Glomerular visceral epithelial cell (primary cell): ENCODE data around the gene GPR12.

Source experiments
- DNase-seq: peaks from one replicate; pipeline ENCODE4 v3.0.0-alpha.2; 2016; ENCODE audit errors: extremely low spot score

Gene GPR12, protein sequence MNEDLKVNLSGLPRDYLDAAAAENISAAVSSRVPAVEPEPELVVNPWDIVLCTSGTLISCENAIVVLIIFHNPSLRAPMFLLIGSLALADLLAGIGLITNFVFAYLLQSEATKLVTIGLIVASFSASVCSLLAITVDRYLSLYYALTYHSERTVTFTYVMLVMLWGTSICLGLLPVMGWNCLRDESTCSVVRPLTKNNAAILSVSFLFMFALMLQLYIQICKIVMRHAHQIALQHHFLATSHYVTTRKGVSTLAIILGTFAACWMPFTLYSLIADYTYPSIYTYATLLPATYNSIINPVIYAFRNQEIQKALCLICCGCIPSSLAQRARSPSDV

DNA sequence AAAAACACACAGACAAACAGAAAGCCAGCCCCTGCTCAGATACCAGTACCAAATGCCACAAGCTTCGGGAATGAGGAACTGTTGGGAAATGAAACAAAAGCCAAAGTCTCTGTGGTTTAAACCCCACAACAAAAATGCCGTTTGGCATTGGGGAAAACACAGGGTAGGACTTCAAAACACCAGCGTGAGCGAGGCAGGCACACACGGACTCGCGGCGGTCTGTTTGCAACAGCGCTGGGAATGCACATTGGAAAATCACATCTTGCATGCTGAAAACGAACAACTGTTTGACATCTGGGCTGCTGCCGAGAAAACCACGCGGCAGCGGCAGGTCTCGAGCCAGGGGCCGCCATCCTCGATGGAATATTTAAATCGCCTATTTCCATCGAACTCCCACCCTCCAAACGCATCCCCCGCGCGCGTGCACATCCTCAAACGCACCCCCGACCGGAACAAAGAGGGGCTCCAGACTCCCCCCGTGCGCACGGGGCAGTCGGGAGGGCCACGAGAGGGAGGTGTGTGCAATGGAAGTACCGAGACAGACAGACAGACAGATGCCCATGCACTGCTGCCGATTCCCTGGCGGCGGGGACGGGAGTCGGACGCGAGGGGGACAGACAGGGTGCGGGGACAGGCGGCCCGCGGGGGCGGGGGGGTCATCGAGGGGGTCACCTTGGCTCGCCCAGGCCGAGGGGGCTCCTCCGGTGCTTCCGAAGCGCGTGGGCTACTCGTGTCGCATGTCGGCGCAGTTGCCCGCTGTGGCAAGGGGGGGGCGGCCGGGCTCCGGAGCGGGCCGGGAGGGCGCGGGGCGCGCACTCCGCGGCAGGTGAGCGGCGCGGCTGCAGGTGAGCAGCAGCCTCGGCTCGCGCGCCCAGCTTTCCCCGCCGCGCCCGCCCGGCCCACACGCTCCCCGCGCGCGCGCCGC is at the start of gene GPR12:
Gene GPR12 (minus strand): TSS at position 880 of the 925 bp plus-strand sequence. CDS start 959 bp downstream, outside the sequence.
- DNase-seq = no peak

DNA sequence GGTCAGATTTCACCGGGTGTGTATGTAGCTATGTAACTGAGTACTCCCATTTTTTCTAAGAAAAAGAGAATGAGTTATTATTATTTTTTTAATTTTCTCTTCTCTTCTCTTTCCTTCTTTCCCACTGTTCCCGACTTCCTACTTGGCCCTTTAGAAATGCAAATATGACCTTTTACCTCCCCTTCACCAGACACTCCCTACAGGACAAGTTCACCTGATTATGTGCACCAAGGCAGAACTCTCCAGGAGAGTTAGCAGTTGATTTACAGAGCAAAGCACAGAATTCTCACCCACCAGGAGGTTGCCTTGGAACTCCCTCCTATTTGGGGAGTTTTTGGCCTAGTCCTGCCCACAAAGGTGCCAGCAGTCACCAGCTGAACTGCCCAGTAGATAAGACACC is 49.5 kb upstream of the GPR12 start:
- no peak for DNase-seq

DNA sequence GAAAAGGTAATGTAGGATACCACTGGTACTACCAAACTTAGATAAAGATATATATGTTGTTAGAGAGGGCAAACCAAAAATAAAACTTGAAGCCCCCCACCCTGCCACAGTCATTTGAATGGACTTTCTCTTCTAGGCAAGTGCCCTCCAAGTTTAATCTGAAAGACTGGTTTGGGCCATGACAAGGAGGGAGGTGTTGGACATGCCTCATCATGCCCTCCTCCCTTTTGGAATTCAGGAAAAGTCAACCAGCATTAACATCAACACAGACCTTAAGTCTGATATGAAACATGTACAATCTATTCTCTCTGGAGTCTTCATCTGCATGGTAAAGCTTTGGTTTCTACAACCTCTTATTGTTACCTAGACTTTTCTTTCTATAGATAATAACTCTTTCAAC is 46.3 kb upstream of the GPR12 start:
- no peak for DNase-seq

DNA sequence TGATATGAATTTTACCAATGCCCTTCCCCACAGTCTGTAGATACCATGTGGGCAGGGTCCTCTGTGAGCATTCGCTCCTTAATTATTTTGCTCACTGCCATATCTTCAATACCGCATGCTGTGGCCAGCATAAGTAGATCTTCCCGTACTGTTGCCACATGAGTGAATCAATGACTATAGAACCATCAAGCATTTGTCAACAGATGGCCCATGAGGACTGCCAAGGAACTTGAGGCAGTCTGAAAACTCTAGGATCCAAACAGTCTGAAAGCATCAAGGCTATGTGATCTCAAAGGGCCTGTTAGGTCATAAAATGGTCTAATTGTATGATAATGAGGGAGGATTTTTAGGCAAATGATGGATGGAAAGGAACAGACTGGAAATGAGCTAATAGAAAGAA is 27.4 kb upstream of the GPR12 start:
- no peak for DNase-seq

DNA sequence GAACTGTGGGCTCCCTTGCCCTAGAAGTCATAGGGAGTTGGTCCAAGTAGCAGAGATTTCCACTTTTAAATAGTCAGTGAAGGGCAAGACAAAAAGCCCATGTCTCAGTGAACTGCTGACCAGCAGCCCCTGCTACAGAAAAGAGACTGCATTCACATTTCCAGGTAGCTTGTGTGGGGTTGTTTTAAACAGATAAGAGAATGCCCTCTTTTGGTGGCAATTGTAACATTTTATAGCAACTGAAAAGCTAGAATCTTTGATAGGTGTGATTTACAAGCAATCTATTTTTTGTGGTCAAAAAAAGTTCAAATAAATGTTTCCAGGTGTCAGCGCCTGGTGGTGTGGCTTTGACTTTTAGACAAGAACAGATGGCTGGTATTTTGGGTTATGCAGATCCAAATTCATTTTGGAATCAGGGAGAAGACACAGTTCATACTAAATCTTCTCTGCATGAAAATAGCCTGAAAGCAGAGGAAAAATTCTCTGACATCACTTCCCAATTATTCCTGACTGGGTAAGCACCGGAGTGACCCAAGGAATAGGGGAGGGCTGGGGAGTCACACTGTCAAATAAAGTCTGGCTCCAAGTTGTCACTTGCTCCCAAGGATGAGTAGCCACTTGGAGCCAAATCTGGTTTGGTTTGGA is 26.2 kb upstream of the GPR12 start:
- no peak for DNase-seq

DNA sequence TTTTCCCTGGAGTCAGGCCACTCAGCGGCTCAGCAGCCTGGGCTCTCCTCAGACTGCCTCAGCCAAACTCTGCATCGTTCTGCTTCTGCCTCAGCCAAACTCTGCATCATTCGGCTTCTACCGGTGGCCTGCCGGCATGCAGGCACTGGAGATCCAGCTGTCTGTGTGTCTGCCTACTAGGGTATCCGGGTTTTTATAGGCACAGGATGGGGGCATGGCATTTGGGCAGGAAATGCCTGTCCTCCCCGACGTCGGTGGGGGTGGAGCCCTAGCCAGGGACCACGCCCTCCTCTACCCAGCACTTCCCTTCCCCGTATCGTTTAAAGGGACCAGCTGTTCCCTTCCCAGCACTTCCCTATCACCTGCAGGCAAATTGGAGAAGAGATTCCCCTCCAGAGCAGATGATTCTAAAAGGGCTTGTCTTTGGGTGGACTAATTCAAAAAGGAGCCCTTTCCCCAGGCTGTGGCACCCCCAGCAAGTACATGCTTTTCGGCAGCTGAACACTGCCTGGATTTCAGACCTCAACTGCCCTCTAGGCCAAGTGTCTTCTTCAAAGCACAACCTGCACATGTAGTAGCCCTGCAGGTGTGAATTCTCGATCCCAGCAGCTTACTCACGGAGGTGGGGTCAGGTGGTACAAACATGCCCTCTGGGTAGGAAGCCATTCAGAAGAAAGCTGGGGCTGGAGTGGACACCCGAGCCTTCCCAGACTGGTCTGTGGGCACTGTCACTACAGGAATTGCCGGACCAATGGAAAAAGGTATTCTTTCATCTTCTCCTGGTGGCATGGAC is 25.4 kb upstream of the GPR12 start:
- DNase-seq = no peak

DNA sequence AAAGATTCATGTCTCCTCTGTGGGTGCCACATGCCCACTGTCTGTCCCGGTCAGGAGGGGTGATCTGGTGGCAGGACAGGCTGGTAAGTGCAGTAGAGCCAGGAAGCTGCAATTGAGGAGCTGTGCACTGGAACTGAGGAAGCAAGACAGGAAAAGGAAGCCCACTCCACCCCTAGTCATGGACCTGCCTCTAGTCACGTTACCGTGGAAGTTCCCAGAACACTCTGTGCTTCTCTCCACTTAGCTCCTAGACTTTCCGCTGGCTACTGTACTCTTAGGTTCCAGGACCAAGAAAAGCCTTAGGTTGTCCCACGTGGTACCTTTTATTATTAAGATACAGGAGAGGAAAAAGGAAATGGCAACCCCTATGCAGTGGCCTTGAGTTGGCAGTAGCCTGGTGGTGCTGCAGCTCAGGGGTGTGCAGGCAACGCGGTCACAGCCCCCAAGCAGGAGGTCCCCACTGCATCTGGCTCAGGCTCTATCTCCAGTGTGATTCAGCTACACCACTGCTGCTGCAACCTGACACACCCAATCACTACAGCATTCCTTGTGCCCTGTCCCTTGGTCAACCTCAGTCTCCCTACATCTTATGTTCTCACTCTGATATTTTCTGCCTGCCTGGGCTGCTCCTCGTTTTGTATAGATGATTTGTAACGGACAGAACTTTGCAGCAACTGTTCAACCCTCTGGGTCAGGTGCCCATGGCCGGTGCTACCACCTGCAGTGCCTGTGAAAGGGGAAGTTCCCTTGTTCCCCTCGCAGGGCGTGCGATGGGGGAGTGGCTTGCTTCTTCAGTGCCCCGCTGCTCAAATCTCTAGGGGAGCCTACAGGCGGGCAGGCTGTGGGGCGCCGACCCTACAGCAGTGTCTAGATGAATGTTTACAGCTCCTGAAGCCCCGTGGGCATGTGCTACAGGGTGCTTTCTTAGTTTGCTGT is 24.4 kb upstream of the GPR12 start:
- DNase-seq = no peak

DNA sequence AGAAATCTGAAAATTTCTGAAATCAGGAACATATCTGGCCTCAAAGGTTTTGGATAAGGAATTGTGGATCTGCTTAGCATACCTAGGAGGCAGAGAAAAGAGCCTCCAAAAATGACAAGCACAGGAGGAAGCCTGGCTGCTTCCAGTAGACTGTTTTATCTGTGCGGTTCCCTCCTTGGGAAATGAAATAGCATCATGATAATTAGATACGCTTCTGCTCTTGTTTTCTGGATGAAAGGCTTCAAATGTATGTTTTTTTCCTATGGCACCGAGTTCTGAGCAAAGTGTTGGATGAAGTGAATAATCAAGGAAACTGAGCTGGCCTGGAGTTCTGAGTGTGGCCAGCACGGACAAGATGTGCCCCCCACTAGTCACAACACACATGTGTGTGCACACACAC is 19.8 kb upstream of the GPR12 start:
- no peak for DNase-seq

DNA sequence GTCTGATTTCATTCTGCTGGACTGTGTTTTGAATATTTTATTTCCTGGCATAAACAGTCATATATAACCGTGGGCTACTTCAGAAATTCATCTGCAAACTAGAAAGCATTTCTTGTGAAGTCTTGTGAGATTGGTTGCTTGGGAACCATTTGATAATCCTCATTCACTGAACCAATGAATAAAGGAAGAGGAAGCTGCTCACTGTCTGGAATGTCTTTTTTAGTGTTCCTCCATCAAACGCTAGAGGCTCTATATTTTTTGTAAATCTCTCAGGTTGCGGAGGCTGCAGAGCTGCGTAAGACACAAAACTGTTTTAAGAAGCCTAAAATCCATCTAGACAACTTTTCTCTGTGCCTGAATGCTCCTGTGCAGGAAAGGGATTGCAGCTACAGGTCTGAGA is 18.7 kb upstream of the GPR12 start:
- no peak for DNase-seq

DNA sequence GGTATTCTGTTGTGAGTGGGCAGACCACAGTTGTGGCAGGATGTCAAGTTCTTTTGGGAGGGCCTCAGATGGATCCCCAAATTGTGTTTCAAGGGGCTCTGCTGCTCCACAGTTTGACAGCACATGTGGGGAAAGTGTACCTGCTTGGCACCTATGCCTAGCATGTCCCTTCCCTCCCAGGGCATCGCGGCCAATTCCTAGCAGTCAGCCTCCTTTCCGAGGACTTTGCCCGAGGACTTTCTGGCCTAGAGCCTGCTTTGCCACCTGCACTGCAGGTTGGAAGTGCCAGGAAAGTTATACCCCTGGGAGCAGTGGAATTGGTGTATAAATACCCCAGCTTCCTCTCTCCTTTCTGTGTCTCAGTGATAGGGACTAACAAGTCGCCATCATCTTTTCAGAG is 11.9 kb upstream of the GPR12 start:
- no peak for DNase-seq

DNA sequence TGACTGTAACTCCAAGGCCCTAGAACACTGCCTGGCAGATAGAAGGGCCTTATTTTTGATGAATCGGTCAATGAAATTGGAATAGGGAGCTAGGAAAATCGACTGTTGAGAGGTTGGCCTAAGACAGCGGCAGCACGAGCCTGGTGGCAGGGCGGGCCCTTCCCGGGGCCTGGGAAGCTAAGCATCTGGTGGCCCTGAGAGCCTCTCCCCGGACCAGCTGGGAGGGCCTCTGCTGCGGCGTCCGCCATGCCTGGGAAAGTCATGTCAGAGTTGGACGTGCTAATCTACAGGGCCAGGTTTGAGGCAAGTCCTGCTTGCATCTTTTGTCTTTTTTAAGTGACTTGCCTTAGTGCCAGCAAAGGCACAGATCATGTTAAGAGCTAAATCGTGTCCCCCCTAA is 11.2 kb upstream of the GPR12 start:
- no peak for DNase-seq

DNA sequence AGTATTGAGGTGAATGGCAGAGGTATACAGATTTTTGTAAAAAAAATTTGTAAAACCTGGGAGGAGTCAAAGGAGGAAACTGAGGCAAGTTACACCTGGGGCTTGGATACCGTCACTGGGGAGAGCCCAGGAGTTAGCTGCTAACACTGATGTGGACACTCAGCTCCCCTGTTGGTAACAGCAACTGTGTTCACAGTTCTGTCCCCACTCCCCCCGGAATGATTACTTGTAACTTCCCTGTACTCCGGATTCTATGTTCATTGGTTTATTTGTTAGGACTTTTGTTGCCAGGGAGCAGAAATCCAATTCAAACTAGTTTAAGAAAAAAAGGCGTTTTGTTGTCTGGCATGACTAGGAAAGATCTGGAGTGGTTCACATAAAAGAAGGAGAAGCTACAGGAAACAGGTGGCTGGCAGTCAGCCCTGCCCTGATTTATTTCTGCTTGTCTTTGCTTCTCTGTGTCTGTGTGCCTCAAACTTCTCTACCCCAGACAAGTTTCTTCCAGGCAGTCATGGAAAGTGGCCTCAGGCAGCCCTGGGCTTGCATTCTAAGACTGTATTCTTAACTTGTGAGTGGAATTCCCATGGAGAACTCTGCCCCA is 2.3 kb upstream of the GPR12 start:
- DNase-seq = no peak

DNA sequence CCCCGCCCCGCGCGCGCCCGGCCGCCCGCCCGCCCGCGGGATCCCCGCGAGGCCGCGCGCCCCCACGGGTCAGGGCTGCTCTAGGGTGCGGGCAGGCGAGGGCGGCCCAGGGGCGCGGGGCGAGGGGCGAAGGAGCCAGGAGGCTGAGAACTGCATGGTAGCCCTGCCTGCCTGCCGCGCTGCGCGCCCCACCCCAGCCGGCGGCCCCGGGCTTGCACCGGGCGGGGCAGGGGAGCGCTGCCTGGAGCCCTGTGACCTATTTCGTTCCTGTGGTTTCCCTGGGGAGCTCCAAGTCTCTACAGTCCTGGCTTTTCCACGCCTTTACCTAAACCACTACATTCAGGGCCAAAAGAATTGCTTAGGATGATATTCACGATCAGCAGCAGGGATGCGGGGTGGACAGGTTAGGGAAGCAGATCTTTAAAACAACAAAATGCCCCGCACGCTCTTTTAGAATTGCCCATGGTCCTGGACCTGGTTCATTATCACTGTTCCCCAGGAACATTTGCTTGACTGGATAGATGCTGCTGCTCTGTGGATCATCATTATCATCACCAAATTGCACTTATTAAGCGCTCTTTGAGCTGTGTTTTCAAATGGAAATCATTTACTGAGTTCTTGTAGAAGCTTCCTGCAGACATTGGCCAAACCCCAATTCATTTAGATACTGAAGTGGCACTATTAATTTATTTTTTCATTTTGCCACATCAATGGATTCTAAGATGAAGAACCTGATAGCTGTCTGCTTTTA is 421 bp upstream of the GPR12 start:
- no peak for DNase-seq

DNA sequence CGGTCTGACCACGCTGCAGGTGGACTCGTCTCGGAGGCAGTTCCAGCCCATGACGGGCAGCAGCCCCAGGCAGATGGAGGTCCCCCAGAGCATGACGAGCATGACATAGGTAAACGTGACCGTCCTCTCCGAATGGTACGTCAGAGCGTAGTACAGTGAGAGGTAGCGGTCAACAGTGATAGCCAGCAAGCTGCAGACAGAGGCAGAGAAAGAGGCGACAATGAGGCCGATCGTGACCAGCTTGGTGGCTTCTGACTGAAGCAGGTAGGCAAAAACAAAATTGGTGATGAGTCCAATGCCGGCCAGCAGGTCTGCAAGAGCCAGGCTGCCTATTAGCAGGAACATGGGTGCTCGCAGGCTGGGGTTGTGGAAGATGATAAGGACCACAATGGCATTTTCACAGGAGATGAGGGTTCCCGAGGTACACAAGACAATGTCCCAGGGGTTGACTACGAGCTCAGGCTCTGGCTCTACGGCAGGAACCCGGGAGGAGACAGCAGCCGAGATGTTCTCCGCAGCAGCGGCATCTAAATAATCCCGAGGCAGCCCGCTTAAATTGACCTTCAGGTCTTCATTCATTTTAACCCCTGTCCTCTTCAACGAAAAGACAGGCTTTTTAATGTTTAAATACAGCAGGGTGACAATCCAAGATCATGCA is 1.2 kb downstream of the GPR12 start:
- DNase-seq = no peak

DNA sequence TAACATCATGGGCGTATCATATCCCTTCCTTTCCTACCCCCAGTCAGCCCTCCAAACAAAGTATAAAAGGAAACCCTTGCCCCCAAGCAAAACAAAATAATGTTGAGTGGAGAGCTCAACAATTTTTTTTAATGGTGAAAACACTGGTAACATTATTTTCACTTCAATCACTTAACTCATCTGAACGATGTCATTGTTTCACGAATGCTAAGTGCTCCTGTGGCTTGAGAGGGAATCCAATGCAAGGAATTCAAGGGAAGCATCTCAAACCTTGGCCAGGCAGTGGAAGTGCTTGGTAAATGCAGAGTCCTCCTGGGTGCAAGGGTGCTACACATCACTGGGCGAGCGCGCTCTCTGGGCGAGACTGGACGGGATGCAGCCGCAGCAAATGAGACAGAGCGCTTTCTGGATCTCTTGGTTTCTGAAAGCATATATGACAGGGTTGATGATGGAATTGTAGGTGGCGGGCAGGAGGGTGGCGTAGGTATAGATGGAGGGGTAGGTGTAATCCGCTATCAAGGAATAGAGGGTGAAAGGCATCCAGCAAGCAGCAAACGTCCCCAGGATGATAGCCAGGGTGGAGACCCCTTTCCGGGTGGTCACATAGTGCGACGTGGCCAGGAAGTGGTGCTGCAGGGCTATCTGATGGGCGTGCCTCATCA is 2.0 kb downstream of the GPR12 start:
- no peak for DNase-seq

DNA sequence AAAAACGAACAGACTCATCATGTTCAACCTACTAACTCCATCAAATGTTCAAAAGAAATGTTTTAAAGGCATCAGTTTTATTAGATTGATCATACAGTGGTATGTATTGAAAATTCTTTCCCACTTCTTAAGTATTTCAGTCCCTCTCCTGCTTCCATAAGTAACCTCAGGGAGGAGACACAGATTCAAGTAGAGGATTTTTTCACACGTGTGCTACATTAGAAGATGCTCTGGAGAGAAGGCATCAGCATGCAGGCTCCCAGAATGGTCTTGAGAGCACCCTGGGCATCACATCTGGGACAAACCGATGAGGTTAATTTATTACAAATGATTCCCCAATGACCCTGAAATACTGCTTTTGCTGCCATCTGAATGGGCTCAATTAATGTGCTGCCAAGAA is 3.6 kb downstream of the GPR12 start:
- DNase-seq = no peak

DNA sequence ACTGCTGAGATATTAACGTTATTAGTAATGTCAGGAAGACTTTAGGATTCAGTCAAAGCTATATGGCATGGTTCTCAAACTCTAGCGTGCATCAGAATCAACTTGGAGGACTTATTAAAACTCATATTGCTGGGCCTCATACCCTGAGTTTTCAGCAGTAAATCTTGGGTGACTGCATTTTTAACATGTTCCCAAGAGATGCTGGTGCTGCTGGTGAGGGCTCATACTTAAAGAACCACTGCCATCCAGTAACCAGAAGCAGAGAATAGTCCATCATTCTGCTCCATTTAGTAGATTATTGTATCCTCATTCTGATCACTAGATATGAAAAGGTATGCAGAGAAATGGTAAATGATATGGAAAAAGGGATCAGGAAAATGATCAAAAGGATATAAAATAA is 7.9 kb downstream of the GPR12 start:
- DNase-seq = no peak

DNA sequence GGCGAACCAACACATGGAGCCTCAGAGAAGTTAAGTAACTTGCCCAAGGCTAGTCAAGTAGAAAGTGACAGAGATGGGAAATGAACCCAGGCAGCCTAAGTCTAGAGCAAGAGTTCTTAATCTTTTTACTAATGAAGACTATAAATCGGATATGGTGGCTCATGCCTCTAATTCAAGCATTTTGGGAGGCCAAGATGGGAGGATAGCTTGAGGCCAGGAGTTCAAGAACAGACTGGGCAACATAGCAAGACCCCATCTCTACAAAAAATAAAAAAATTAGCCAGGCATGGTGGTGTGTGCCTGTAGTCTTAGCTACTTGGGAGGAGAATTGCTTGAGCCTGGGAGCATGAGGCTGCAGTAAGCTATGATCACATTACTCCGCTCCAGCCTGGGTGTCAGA is 10.7 kb downstream of the GPR12 start:
- no peak for DNase-seq
